C1 segment of cervical spinal cord (tissue), 14 donors: ENCODE results near the gene AMT.
A peak's percentile ranks its signal among the peaks of the same experiment; 100 is the strongest.
"Not testable (repeated sequence)": the region's sequence is repeated elsewhere in the genome, so short reads cannot be mapped to it uniquely, and the experiment has no call there.

Experiments used
- DNase-seq, 14 donors: peaks; one replicate each; lab custom pipeline; 2025; lab: John Stamatoyannopoulos, UW

AMT gene

DNA sequence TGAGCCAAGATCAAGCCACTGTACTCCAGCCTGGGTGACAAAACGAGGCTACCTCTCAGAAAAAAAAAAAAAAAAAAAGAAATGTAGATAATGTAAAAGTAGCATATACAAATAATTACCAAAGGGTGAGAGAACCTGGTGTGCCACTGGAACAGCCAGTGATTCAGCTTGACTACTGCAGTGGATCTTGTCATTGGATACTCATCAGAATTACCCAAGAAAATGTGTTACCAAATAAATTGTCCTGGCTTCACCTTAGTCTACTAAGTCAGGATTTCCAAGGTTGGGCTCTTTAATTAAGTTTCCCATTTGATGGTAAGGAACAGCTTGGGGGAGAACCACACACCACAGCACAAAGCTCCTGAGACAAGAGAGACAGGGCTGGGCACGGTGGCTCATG, 5.3 kb upstream of the AMT start:
- DNase-seq = no peak

GRCh38 chr3:49424816-49425215, 2.5 kb upstream of the AMT start:
- no peak for DNase-seq

DNA sequence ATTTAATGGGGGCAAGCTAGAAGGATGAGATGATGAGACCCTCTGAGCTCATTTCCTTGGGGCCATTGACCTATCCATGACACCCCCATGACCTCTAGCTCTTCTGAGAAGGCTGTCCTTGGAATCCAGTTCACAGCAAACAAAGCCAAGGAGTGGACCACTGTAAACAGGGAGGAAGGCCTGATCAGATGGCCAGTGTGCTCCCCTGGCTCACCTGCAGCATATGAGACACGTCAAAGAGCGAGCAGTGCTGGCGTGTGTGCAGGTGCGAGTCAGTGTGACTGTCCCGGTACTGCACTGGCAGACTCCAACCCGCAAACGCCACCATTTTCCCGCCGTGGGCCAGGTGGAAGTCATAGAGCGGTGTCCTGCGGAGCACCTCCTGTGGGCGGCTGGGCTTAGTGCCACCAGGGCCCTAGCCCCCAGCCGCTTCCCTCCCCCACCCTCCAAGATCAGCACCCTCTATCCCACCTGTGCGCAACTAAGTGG, 339 bp downstream of the AMT start:
- DNase-seq = no peak

- DNase-seq = no peak
These were observed 4.7 kb downstream of the AMT start for GRCh38 chr3:49417516-49418120.

DNA sequence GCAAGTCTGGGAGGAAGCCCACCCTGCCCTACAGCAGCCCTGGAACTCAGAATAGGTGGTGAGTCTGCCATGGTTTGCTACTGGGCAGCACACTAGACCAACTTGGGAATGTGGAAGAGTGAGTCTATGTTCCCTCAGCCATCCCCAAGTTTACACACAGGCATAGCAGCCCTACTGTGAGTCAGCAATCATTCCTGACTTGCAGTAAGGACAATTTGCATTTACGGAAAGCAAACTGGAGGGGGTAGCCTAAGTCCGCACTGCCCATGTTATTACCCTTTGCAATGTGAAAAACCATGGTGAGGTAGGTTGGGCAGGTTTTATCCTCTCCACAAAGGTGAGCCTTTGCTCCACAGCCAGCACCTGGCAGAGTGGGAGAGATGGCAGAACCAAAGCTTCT, 5.4 kb downstream of the AMT start:
- no peak for DNase-seq

DNA sequence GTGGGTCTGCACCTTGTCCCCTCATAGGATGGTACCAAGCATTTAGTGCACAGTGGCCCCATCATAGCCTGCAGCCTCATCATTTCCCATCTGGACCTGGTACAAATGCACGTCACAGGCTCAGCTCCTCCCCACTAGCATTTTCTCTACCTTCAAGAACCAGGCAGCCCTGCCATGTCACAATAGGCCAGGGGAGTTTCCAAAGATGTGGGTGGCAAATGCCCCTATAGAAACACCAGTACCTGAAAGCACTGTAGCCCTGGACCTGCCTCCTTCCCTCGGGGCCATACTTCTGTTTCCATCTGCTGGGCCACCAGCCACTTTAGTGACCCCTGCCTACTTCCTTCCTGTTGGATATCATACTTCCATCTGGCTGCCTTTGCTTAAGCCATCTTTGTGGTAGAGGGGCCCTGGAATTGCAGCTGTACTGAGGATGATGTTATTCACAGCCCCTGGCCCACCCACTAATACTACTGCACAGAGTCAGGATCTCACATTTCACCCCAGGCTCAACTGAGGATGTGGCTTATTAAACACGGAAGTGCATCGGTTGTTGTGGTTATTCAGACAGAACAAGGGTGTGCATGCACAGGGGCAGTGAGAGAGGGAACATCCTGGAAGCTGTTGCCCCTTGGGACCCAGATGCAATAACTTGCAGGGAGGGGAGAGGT, 6.2 kb downstream of the AMT start:
- peak in 2 of 14 donors; percentile 8 for DNase-seq

- DNase-seq = no peak
These were observed 7.5 kb downstream of the AMT start for GRCh38 chr3:49414753-49415152.

DNA sequence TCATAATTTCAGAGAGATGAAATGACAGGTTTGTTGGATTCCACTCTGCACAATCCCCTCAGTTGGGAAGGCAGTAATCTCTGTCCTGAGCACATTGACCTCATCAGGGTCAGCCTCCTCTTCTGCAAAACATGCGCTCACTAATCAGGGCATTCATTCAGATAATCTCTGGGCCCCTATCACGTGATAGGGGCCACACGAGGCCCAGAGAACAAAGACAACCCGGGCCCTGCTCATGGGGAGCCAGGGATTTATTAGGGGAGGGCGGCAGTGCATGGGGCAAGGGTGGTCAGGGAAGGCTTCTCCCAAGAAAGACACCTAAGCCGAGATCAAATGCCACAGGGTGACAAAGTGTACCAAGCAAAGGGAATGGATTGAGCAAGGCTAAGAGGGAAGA, 8.9 kb downstream of the AMT start:
- no peak for DNase-seq

DNA sequence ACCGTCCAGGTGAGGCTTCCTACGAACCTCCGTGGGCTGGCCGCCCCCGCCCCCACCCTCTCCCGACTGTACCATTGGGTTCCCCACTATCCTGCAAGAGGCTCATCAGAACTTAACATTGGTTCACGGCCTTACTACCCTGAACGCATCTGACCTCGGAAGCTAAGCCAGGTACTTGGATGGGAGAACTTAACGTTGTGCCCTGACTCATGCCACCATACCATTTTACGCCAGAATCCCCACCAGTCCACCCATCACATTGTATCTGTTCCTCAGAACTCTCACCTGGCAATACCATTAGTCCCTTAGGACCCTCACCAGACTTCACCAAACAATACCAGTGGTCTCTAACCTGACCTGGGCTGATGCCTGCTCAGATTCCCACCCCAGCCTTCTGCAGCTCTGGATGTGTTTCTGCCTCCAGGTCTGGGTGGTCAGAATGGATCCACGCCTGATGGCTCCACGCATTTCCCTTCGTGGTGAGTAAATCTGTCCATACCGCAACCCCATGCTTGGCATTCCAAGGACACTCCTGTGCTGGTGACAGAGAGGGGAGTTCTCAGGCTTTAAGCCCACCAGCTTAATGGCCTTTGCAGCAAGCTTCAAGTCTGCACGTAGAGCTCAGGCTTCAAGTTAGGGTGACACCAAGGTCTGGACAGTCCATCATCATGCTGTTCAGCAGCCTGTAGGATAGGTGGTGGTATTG, 9.5 kb downstream of the AMT start:
- DNase-seq = peak in 1 of 14 donors; percentile 50

DNA sequence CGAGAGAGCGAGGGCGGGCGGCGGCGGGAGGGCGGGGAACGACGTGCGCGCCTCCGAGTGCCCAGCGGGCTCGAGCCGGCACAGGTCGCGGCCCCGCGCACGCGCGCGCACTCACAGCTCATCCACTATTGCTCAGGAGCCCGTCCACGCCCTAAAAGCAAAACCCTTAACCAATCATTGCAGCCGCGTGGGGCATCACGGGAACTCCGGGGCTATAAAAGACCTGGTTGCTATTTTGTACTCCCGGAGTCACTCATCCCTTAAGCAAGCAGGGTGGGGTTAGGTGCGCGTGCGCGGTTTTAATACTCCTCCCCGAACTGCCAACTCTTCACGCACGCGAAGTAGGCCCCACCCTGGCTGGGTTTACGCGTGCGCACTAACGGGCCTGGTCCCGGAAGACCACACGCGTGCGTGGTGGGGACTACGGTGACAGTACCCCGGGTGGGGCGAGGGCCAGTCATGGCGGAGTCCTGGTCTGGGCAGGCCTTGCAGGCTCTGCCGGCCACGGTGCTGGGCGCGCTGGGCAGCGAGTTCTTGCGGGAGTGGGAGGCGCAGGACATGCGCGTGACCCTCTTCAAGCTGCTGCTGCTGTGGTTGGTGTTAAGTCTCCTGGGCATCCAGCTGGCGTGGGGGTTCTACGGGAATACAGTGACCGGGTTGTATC, 10.2 kb downstream of the AMT start, which contains the start of the genes RHOA and TCTA:
RHOA (minus strand) TSS at position 9 of the 664 bp plus-strand sequence. CDS start 36,387 bp downstream, outside the sequence.
TCTA (plus strand) TSS at position 456 of the 664 bp plus-strand sequence; CDS start at position 460, 4 bp downstream.
- peak; percentile 89 to 100 (median 98) for DNase-seq

GRCh38 chr3:49411535-49411967, 10.7 kb downstream of the AMT start:
- peak in 5 of 14 donors; percentile 40 to 84 (median 83) for DNase-seq

DNA sequence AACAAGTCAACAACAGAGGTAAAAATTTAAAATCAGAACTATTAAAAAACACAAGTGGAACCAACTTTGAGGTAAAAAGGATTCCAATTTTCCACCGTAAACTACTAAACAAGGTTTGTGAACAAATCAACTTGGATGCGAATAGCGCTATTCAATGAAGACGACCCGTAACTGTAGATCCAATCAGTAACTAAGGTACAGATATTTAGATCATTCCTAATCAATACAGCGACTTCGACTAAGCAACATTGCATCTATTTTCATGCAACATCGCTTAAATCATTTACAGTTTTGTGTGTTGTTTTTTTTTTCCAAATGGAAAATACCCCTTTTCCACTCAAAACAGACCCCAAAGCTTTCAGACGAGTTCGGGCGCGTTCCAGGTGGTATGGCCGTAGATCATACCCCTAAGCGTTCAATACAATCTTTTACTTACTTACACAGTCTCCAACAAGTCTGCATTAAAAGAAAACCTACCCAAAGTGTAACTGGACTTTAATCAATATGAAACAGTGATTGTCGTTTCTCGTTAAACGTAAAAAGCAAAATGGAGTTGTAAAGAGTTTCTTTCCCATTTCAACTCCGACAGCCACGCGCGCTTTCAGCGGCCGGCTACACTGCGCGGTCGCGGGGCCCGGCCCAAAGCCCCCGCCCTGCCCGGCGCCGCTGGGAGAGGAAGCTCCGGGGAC, 11.3 kb downstream of the AMT start:
- DNase-seq = no peak

- no peak for DNase-seq
These were observed 12.0 kb downstream of the AMT start for GRCh38 chr3:49410066-49410845.

GRCh38 chr3:49406571-49407565, 15.4 kb downstream of the AMT start:
- no peak for DNase-seq

DNA sequence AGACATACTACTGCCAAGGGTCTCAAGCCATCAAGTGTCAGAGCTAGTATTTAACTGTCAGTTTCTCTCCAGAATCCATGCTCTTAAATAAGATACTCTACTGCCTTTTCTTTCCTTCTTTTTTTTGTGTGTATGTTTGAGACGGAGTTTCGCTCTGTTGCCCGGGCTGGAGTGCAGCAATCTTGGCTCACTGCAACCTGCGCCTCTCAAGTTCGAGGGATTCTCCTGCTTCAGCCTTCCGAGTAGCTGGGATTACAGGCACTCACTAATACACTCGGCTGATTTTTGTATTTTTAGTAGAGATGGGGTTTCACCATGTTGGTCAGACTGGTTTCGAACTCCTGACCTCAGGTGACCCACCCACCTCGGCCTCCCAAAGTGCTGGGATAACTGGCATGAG, 16.7 kb downstream of the AMT start:
- DNase-seq = not testable (repeated sequence)

GRCh38 chr3:49403891-49404290, 18.4 kb downstream of the AMT start:
- DNase-seq = no peak

DNA sequence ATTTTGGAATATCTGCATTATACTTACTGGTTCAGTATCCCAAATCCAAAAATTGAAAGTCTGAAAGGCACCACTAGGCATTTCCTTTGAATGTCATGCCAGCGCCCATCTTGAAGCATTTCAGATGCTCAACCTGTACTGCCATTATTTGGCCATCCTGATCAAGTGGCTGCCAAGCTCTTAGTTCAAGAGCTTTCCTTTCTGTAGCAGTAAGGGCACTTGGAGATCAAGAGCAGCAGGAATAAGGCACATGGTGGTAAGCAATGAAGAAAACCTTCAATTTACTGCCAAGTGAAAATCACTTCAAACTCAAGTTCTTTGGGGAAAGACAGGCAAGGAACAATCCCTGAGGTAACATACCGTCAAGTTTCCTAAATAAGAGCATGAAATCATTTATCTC, 20.5 kb downstream of the AMT start:
- DNase-seq = no peak

GRCh38 chr3:49399461-49399860, 22.8 kb downstream of the AMT start:
- no peak for DNase-seq

GRCh38 chr3:49397470-49397869, 24.8 kb downstream of the AMT start:
- peak in 1 of 14 donors; percentile 26 for DNase-seq
